IPS-18c (cell line): ENCODE measurements around the gene COPS8.

Source experiments
- H3K4me3 ChIP-seq: 2 replicates; pipeline ENCODE4 v1.7.0; 2013; ENCODE audit warnings: low read depth, mild to moderate bottlenecking, low read length, moderate library complexity; ENCODE audit not compliant: insufficient read depth
- H3K9me3 ChIP-seq: one replicate; pipeline ENCODE4 v1.6.1; 2013; ENCODE audit warnings: mild to moderate bottlenecking, low read length, moderate library complexity; ENCODE audit not compliant: control insufficient read depth, insufficient read depth

COPS8 gene

DNA sequence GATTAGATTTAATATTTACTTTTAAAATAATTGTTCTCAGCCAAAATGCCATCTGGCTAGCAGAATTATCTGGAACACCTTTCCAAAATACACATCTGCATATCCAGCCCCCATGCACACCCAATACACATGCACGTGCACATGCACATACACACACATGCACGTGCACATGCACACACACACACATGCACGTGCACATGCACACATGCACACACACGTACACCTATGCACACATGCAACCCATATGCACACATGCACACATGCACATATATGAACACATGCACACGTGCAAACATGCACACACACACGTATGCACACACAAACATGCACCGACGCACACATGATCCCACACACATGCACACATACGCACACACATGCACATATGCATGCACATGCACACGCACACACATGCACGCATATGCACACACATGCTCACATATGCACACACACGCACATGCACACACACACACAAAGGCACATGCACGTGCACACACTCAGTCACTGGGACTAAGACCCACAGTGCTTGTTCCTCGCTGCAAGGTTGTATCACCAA is 53.5 kb downstream of the COPS8 start:
- no peak overlapping the region for H3K4me3 ChIP-seq
- H3K9me3 ChIP-seq, result no peaks in the 10 kb centered on the region

DNA sequence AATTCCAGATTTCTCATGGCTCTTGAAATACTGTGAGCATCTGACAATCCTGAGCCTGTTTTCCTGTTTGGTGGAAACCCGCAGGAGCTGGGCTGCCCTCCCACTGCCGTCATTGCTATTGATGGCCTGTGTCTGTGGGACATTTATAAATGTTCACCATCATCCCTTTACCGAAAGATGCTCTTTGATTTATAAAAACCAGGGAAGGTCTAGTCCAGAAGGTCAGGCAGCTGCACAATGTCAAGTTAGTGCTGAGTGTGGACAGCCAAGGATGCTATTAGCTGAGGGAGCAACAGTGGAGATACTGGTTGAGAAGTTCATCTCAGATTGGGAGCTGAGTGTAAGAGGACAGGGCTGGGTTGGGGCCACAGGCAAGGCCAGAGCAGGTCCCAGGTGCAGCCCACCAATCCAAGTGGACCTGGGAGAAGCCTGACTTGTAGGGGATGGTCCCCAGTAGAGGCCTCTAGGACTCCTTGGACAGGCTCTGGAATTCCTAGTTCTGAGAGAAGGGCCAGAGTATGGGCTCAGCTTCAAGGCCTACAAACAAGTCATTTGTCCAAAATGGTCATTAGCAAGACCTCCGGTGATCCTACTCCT is 55.1 kb downstream of the COPS8 start:
- H3K9me3 ChIP-seq, result no peaks in the 10 kb centered on the region
- H3K4me3 ChIP-seq, result no peak overlapping the region

DNA sequence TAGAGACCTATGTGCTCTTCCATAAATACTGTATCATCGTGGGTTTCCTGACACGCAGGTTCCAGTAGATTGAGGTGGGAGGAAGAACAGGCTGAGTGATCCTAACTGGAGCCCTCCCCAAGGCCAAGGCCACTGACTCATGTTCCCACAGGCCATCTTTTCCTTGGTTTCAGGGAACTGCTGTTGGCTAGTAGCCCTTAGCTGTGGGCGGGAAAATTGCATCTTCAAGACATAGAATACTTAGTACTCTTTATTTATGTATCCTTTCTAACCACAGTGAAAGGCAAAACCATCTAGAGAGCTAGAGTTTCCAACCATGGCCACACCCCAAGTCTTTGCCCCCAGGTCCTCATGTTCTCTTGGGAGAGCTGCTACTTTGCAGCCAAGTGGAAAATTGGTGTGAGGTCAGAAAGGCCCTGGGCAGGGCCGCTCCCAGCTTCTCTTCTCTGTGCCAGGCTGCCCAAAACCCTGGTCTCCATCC is 55.9 kb downstream of the COPS8 start:
- Histone ChIP-seq H3K4me3 (no peak overlapping the region), H3K9me3 (no peaks in the 10 kb centered on the region)

DNA sequence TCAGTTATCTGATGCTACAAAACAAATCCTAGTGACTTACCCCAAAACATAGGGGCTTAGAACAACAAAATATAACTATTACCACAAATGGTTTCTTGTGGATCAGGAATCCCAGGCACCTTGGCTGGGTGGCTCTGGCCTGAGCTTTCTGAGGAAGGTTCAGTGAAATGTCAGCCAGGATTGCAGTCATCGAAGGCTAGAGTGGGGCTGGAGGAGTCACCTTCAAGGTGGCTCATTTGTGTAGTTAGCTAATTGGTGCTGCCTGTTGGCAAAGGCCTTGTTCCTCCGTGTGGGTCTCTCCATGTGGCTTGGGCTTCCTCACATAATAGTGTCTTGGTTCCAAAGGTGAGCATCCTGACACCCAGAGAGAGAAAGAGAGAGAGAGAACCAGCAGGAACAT is 57.4 kb downstream of the COPS8 start:
- no peaks in the 10 kb centered on the region for H3K9me3 ChIP-seq
- H3K4me3 ChIP-seq, result no peak overlapping the region

DNA sequence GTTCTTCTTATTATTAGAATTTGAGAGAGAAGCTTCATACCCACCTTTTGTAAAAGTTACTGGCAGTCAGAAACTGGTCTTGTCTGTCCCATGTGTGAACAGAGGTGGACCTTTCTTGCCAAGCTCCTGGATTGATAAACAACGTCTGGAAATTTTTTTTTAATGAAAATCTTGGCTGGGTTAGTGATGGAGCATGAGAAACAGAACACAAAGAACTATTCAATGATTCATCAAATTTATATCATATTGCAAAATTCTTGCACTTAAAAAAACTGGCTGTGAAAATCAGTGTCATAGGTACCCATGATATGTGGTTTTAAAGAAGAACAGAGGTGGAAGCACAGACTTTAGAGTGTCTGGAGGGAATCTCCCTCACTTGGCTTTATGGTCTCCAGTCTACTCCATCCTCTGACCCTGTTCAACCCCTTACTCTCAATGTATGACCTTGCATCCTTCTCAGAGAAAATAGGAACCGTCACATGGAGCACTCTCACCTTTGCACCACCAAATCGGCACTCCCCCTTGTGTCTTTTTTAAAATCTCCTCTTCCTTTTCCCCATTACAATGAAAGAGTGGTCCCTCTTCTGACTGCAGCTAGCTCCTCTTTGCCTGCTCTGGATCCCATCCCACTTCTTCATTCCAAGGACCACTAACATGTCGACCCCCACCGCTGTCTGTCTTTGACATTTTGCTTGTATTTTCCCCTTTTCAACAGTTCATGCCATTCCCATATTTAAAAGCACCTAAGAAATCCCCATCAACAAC is 58.2 kb downstream of the COPS8 start:
- Histone ChIP-seq H3K4me3 (no peak overlapping the region), H3K9me3 (no peaks in the 10 kb centered on the region)

DNA sequence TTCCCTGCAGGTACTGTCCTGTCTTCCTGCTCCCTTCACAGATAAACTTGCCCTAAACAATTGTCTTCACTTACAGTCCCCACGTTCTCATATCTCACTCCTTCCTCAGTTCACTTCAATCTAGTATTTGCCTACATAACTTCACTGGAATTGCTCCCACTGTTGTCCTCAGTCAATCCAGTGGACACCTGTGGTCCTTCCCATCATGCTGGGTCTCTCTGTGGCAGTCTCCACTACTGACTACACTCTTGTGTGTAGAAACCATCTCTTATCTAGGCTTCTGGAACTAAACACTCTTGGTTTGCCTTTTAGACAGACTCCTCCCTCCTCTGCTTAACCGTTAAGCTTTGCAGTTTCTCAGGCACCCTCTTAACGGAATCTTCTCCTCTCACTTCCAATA is 58.8 kb downstream of the COPS8 start:
- no peak overlapping the region for H3K4me3 ChIP-seq

DNA sequence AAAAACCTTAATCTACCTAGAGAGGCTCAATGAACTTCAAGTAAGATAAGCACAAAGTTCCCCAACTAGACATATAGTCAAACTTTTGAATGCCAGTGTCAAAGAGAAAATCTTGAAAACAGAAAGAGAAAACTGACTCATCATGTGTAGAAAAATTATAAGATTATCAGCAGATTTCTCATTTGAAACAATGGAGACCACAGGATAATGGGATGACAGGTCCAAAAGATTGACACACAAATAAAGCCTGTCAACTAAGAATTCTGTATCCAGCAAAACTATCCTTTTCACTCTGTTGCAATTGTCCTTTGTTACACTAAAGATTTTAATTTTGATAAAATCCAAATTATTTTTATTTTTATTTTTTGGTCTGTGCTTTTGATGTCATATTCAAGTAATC is 61.6 kb downstream of the COPS8 start:
- Histone ChIP-seq H3K9me3 (no peaks in the 10 kb centered on the region), H3K4me3 (no peak overlapping the region)

More for the DNA sequence above, 58.8 kb downstream of the COPS8 start:
- no peaks in the 10 kb centered on the region for H3K9me3 ChIP-seq

DNA sequence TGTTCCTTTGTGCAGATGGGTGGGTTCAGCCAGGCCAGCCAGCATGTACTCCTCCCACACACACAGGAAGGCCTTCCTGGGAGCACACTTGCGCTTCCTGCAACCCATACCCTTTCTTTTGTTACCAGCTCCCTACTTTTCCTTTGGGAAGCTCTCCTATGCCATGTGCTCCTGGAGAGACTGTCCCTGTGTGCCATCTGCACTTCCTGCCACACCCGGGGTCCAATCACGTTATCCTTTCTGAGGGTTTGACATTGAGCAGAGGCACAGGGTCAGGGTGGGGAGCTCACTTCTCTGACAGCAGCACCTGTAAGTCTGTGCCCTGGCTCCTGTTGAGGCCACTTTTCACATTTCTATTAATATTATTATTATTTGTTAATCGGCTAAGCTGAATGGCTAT is 62.9 kb downstream of the COPS8 start:
- H3K4me3 ChIP-seq, result no peak overlapping the region
- no peaks in the 10 kb centered on the region for H3K9me3 ChIP-seq

DNA sequence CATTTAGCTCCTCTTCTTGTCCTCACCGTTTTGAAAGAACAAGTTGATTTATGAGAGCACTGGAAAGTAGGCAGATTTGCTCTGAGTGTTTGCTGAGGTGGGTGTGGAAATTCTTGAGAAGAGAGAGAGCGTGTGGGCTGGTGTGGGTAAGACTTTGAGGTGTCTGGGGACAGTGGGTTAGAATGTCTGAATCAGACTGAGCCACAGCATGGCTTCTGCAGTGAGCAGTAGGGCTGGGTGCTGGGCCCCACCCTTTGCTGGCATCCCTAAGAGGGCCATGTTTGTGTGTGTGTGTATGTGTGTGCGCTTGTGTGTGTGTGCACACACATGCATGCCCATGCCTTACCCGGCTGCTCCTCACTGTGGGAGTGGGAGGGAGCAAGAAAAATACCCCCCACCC is 63.7 kb downstream of the COPS8 start:
- Histone ChIP-seq H3K4me3 (no peak overlapping the region), H3K9me3 (no peaks in the 10 kb centered on the region)
